WERI-Rb-1 (cell line): ENCODE data around the gene FAM184A.
A peak's percentile ranks its signal among the peaks of the same experiment; 100 is the strongest.

Experiments
- DNase-seq: peaks from one replicate; pipeline ENCODE4 v3.0.0-alpha.2; 2020
- H3K27ac ChIP-seq: fragments of 250-450 bp; sonication (Bioruptor Pico); 2 replicates; pipeline ENCODE4 v1.5.1; 2020; ENCODE audit warnings: mild to moderate bottlenecking, moderate library complexity
- H3K27me3 ChIP-seq: fragments of 250-450 bp; sonication (Bioruptor Pico); 2 replicates; pipeline ENCODE4 v1.5.1; 2021; ENCODE audit warnings: mild to moderate bottlenecking, low read depth, moderate library complexity; ENCODE audit not compliant: insufficient read depth, severe bottlenecking
- H3K36me3 ChIP-seq: fragments of 250-450 bp; sonication (Bioruptor Pico); 2 replicates; pipeline ENCODE4 v1.5.1; 2020; ENCODE audit warnings: mild to moderate bottlenecking, moderate library complexity
- H3K4me3 ChIP-seq: 2 replicates; pipeline ENCODE4 v1.5.1; 2011; ENCODE audit warnings: low read depth, mild to moderate bottlenecking, control low read depth, low read length
- H3K9me3 ChIP-seq: fragments of 250-450 bp; sonication (Bioruptor Pico); 2 replicates; pipeline ENCODE4 v1.5.1; 2021; ENCODE audit warnings: mild to moderate bottlenecking, moderate library complexity; ENCODE audit not compliant: severe bottlenecking
- TF ChIP-seq, protein P1 (sequence below): IDR thresholded peaks from 2 replicates; pipeline ENCODE4 v1.5.1; 2011; ENCODE audit warnings: low read depth, mild to moderate bottlenecking, control low read depth, inconsistent platforms, low read length

FAM184A gene

DNA sequence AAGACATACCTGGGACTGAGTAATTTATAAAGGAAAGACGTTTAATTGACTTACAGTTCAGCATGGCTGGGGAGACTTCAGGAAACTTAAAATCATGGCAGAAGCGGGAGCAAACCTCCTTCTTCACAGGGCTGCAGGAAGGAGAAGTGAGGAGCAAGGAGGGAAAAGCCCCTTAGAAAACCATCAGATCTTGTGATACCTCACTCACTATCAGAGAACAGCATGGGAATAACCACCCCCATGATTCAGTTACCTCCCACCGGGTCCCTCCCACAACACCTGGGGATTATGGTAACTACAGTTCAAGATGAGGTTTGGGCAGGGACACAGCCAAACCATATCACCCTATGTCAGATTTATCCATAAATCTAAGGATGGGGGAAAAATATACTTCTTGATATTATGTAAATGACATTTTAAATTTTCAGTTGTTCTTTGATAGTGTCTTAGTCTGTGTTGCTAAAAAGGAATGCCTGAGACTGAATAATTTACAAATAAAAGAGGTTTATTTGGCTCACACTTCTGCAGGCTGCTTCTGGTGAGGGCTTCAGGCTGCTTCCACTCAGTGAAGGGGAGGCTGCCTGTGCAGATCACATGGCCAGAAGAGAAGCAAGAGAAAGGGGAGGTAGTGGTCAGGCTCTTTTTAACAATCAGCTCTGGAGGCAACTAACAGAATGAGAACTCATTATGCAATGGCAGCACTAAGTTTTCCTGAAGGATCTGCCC, 142.3 kb downstream of the FAM184A start:
- Histone ChIP-seq H3K36me3 (peaks cover 10% of the 10 kb centered on the region), H3K9me3 (no peaks in the 10 kb centered on the region), H3K27me3 (no peaks in the 10 kb centered on the region), H3K27ac (no peak overlapping the region), H3K4me3 (no peak overlapping the region; the same call in 1 of the 2 replicates)
- no peak for DNase-seq
- TF ChIP-seq, protein P1, sequence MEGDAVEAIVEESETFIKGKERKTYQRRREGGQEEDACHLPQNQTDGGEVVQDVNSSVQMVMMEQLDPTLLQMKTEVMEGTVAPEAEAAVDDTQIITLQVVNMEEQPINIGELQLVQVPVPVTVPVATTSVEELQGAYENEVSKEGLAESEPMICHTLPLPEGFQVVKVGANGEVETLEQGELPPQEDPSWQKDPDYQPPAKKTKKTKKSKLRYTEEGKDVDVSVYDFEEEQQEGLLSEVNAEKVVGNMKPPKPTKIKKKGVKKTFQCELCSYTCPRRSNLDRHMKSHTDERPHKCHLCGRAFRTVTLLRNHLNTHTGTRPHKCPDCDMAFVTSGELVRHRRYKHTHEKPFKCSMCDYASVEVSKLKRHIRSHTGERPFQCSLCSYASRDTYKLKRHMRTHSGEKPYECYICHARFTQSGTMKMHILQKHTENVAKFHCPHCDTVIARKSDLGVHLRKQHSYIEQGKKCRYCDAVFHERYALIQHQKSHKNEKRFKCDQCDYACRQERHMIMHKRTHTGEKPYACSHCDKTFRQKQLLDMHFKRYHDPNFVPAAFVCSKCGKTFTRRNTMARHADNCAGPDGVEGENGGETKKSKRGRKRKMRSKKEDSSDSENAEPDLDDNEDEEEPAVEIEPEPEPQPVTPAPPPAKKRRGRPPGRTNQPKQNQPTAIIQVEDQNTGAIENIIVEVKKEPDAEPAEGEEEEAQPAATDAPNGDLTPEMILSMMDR = no peak

DNA sequence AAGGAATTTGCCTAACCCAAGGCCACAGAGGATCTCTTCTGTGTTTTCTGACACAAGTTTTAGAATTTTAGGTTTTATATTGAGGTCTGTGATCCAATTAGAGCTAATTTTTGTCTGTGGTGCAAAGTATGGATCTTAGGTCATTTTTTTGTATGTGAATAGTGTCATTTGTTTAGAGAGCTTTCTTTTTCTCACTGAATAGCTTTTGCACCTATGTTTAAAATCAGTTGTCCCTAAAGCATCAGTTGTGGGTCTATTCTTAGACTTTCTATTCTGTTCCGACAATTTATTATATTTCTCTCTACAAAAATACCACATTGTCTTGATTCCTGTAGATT, 143.2 kb downstream of the FAM184A start:
- DNase-seq = no peak
- Histone ChIP-seq H3K27me3 (no peaks in the 10 kb centered on the region), H3K36me3 (peaks cover 18% of the 10 kb centered on the region), H3K9me3 (no peaks in the 10 kb centered on the region), H3K27ac (peak overlapping the region; percentile 65), H3K4me3 (peak overlapping the region; percentile 99)
- TF ChIP-seq, protein P1 = no peak

DNA sequence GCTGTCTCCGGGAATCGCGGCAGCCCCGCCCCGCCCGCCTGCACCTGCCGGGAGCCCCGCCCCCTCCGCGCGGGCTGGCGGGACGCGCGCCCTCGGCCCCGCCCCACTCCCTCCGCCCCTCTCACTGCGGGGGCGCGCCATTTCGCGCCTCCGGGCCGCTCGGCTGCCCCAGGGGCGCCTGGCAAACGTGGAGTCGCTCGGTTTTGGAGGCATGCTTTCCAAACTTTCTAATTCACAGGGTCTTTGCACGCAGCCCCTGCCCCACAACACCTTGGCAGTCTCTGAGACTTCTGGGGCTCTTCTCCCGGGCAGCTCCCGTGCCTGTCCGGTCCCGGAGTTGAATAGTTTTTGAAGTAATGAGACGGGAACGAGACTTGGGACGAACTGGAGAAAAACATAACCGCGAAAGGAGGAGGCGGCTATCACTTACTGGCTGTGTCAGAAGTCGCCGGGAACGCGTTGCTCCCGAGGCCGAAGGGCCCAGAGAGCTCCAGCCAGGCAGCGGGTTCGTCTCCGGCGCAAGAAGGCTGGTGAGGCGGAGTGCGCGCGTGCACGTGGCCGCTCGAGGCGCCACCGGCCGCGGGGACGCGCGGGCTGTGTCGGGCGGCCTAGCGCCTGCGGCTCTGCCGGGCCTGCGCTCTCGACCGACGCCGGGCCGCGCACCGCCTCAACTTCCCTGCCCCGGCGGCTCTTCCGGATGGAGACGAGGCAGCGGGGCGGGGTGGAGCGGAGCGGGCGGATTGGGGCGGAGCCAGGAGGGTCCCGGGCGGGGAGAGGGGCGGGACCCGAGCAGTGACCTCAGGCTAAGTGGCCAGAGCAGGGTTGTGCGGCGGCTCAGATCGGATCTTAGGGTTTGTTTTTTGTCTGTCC, 143.8 kb downstream of the FAM184A start, which contains the start of gene MCM9:
Gene MCM9 (minus strand): TSS at position 699 of the 870 bp plus-strand sequence. CDS start 3,436 bp downstream, outside the sequence.
- peak; percentile 94 for DNase-seq
- TF ChIP-seq, protein P1 = no peak
- peaks cover 19% of the 10 kb centered on the region for H3K36me3 ChIP-seq
- H3K9me3 ChIP-seq = no peaks in the 10 kb centered on the region
- H3K4me3 ChIP-seq = peak within 1 kb of the TSS; percentile 99
- H3K27me3 ChIP-seq = no peaks in the 10 kb centered on the region
- peak within 1 kb of the TSS; percentile 93 for H3K27ac ChIP-seq

GRCh38 chr6:118933855-118934460, 144.5 kb downstream of the FAM184A start:
- Histone ChIP-seq H3K27me3 (no peaks in the 10 kb centered on the region), H3K27ac (no peak overlapping the region)
- no peak for DNase-seq

GRCh38 chr6:118932421-118932820, 146.0 kb downstream of the FAM184A start:
- TF ChIP-seq, protein P1 = no peak
- Histone ChIP-seq H3K36me3 (peaks cover 37% of the 10 kb centered on the region), H3K4me3 (no peak overlapping the region), H3K27ac (no peak overlapping the region), H3K9me3 (no peaks in the 10 kb centered on the region), H3K27me3 (no peaks in the 10 kb centered on the region)
- DNase-seq = no peak

More at GRCh38 chr6:118933855-118934460, 144.5 kb downstream of the FAM184A start:
- Histone ChIP-seq H3K9me3 (no peaks in the 10 kb centered on the region), H3K4me3 (peak overlapping the region; percentile 99), H3K36me3 (peaks cover 25% of the 10 kb centered on the region)
- TF ChIP-seq, protein P1 = no peak
